Upper lobe of left lung (tissue), 6 donors: Measurements from ENCODE around the gene MOSMO. TPM values are rescaled to one million over a fixed set of nuclear protein-coding genes. Genes with fewer than 3 reads are reported as not detected.

Experiments used
- ATAC-seq, 2 donors: fragments of 200-7000 bp; cut with Tn5 transposase; one replicate each; pipeline ENCODE4 v1.9.1; 2022; ENCODE audit warnings: mild to moderate bottlenecking in 2 of 2, moderate library complexity in 2 of 2; ENCODE audit not compliant: low FRiP score in 2 of 2
- DNase-seq, 2 donors: peaks; one replicate each; pipeline ENCODE4 v3.0.0-alpha.2; 2019 to 2020
- H3K27ac ChIP-seq, 4 donors: fragments of 200-600 bp; sonication (generic); one replicate each; pipeline ENCODE4 v1.5.1; 2016 to 2019
- H3K27me3 ChIP-seq, 4 donors: fragments of 200-600 bp; sonication (generic); one replicate each; pipeline ENCODE4 v1.5.1; 2017 to 2019
- H3K36me3 ChIP-seq, 4 donors: fragments of 200-600 bp; sonication (generic); one replicate each; pipeline ENCODE4 v1.5.1; 2016 to 2019
- H3K4me1 ChIP-seq, 4 donors: fragments of 200-600 bp; sonication (generic); one replicate each; pipeline ENCODE4 v1.5.1; 2018 to 2019
- H3K4me3 ChIP-seq, 4 donors: fragments of 200-600 bp; sonication (generic); one replicate each; pipeline ENCODE4 v1.5.1; 2017 to 2019; ENCODE audit warnings: mild to moderate bottlenecking in 2 of 4, moderate library complexity in 1 of 4
- H3K9me3 ChIP-seq, 4 donors: fragments of 200-600 bp; sonication (generic); one replicate each; pipeline ENCODE4 v1.5.1; 2018 to 2019
- CTCF ChIP-seq, 6 experiments: fragments of 450-650 bp in 4 of 6; fragments of 200-600 bp in 2 of 6; sonication (generic) in 2 of 6; IDR thresholded peaks; one replicate each; pipeline ENCODE4 v1.5.1; 2016 to 2019; ENCODE audit warnings: antibody characterized with exemption in 6 of 6
- EP300 ChIP-seq, 4 donors: sonication (generic); formaldehyde crosslinking; IDR thresholded peaks; one replicate each; pipeline ENCODE4 v1.5.1; 2017; ENCODE audit warnings: antibody characterized with exemption in 4 of 4, control low read depth in 2 of 4
- POLR2A ChIP-seq, 4 donors: fragments of 450-650 bp; IDR thresholded peaks; one replicate each; pipeline ENCODE4 v1.5.1; 2016 to 2017; ENCODE audit warnings: antibody characterized with exemption in 4 of 4, mild to moderate bottlenecking in 2 of 4
- POLR2AphosphoS5 ChIP-seq, 2 donors: sonication (generic); formaldehyde crosslinking; IDR thresholded peaks; one replicate each; pipeline ENCODE4 v1.5.1; 2017; ENCODE audit warnings: antibody characterized with exemption in 2 of 2
- WGBS, 2 donors: methylation state at CpG; one replicate each; pipeline ENCODE4 v1.1.5; 2017 to 2018; 5-methylcytosine and 5-hydroxymethylcytosine counted together
- total RNA-seq, 6 donors: library from RNA; depleted of rRNA in 4 of 6; stranded (reverse); fragments of >200 nt in 4 of 6; gene quantifications; one replicate each; pipeline versions ENCODE4 v1.1.0 to v1.2.1, GENCODE V29; 2016 to 2021
- donor health status: DM: no; HTN: no; CAD: no; lungs with moderate emphysema.
- donor health status: DM: no; HTN: yes; CAD: no; lungs with severe emphysema.

The MOSMO gene
- total RNA-seq, 6 donors from 2014 or later: 10.8 to 24.6 (median 15.9) TPM

GRCh38 chr16:22008215-22009059 lies 526 bp downstream of the MOSMO start:
- Histone ChIP-seq H3K36me3 (no peaks in the 10 kb centered on the region), H3K4me1 (peaks cover 17 to 26% (median 19%) of the 10 kb centered on the region in 4 donors), H3K9me3 (no peaks in the 10 kb centered on the region), H3K27me3 (no peaks in the 10 kb centered on the region), H3K27ac (peak overlapping the region in 3 of 4 donors; percentile 59 to 89 (median 87)), H3K4me3 (peak overlapping the region; percentile 73 to 92 (median 88))
- DNase-seq (peak in 1 of 2 donors; percentile 89), ATAC-seq (peak in 1 of 2 donors; percentile 45)
- WGBS, 2 donors: 1 to 2% methylated on average over 30 to 57 of the region's 65 CpGs
- no peak for TF ChIP-seq EP300 (IDR thresholded peaks at IDR 0.05)
- TF ChIP-seq POLR2A (IDR thresholded peaks at IDR 0.05): no peak
- no peak for TF ChIP-seq CTCF (IDR thresholded peaks at IDR 0.05)

GRCh38 chr16:22010902-22011301 lies 3.0 kb downstream of the MOSMO start:
- TF ChIP-seq CTCF (IDR thresholded peaks at IDR 0.05): no peak
- TF ChIP-seq EP300 (IDR thresholded peaks at IDR 0.05): no peak
- no peak for TF ChIP-seq POLR2A (IDR thresholded peaks at IDR 0.05)
- TF ChIP-seq POLR2AphosphoS5 (IDR thresholded peaks at IDR 0.05): no peak
- 85 to 86% methylated on average over 5 of the region's 5 CpGs for WGBS, 2 donors

GRCh38 chr16:22012241-22012640 lies 4.3 kb downstream of the MOSMO start:
- no peaks in the 10 kb centered on the region for H3K36me3 ChIP-seq
- 38 to 43% methylated on average over 2 of the region's 2 CpGs for WGBS, 2 donors
- no peak for DNase-seq
- TF ChIP-seq EP300 (IDR thresholded peaks at IDR 0.05) (no peak), POLR2A (IDR thresholded peaks at IDR 0.05) (no peak), POLR2AphosphoS5 (IDR thresholded peaks at IDR 0.05) (no peak), CTCF (IDR thresholded peaks at IDR 0.05) (no peak)
- H3K4me1 ChIP-seq: peaks cover 13 to 29% (median 15%) of the 10 kb centered on the region in 4 donors
- ATAC-seq: no peak
- no peaks in the 10 kb centered on the region for H3K27me3 ChIP-seq
- no peak overlapping the region for H3K27ac ChIP-seq
- no peak overlapping the region for H3K4me3 ChIP-seq
- no peaks in the 10 kb centered on the region for H3K9me3 ChIP-seq

More at GRCh38 chr16:22010902-22011301, 3.0 kb downstream of the MOSMO start:
- no peak overlapping the region for H3K4me3 ChIP-seq
- no peak for ATAC-seq
- no peak overlapping the region for H3K27ac ChIP-seq
- H3K9me3 ChIP-seq: no peaks in the 10 kb centered on the region
- no peak for DNase-seq
- no peaks in the 10 kb centered on the region for H3K36me3 ChIP-seq
- H3K27me3 ChIP-seq: no peaks in the 10 kb centered on the region
- H3K4me1 ChIP-seq: peaks cover 17 to 26% (median 19%) of the 10 kb centered on the region in 4 donors

- ATAC-seq: no peak
- TF ChIP-seq EP300 (IDR thresholded peaks at IDR 0.05): no peak
- no peak for TF ChIP-seq POLR2AphosphoS5 (IDR thresholded peaks at IDR 0.05)
- no peak for TF ChIP-seq CTCF (IDR thresholded peaks at IDR 0.05)
- TF ChIP-seq POLR2A (IDR thresholded peaks at IDR 0.05): no peak
- WGBS, 2 donors: 82 to 85% methylated on average over 4 of the region's 4 CpGs
- H3K9me3 ChIP-seq: no peaks in the 10 kb centered on the region
- H3K4me3 ChIP-seq: no peak overlapping the region
- no peak for DNase-seq
- H3K4me1 ChIP-seq: peaks cover 13 to 33% (median 16%) of the 10 kb centered on the region in 4 donors
- H3K27ac ChIP-seq: no peak overlapping the region
- H3K36me3 ChIP-seq: no peaks in the 10 kb centered on the region
- H3K27me3 ChIP-seq: no peaks in the 10 kb centered on the region
These were observed 5.6 kb downstream of the MOSMO start for GRCh38 chr16:22013486-22013885.
